Neutrophil (primary cell): ENCODE data around the gene PDGFD.

ENCODE experiments used
- H3K27ac ChIP-seq: fragments of 200-600 bp; sonication (generic); 2 replicates; pipeline ENCODE4 v1.5.1; 2016; ENCODE audit warnings: mild to moderate bottlenecking, moderate library complexity
- H3K27me3 ChIP-seq: fragments of 200-600 bp; sonication (generic); 2 replicates; pipeline ENCODE4 v1.6.0; 2016; ENCODE audit warnings: mild to moderate bottlenecking
- H3K36me3 ChIP-seq: fragments of 200-600 bp; sonication (generic); 2 replicates; pipeline ENCODE4 v1.5.1; 2017
- H3K4me1 ChIP-seq, 2 experiments: fragments of 200-600 bp in 1 of 2; sonication (generic) in 1 of 2; 1 replicate in 1 of 2; 2 replicates in 1 of 2; pipeline versions ENCODE4 v1.5.1 to v1.6.1; 2013 to 2016; ENCODE audit warnings: low read depth in 1 of 2, low read length in 1 of 2, mild to moderate bottlenecking in 1 of 2, moderate library complexity in 1 of 2; ENCODE audit not compliant: control insufficient read depth in 1 of 2, insufficient read depth in 1 of 2
- H3K4me3 ChIP-seq, 2 experiments: fragments of 200-600 bp in 1 of 2; sonication (generic) in 1 of 2; 1 replicate in 1 of 2; 2 replicates in 1 of 2; pipeline ENCODE4 v1.5.1; 2013 to 2016; ENCODE audit warnings: low read depth in 1 of 2, low read length in 1 of 2, mild to moderate bottlenecking in 1 of 2, moderate library complexity in 1 of 2
- H3K9me3 ChIP-seq: fragments of 200-600 bp; sonication (generic); 2 replicates; pipeline ENCODE4 v1.5.1; 2016
- CTCF ChIP-seq: fragments of 200-600 bp; sonication (generic); IDR thresholded peaks from 2 replicates; pipeline ENCODE4 v1.5.1; 2016; ENCODE audit warnings: antibody characterized with exemption

The PDGFD gene

GRCh38 chr11:104122011-104122635 is 41.8 kb downstream of the PDGFD start:
- no peaks in the 10 kb centered on the region for H3K27me3 ChIP-seq
- no peaks in the 10 kb centered on the region for H3K36me3 ChIP-seq
- no peak for TF ChIP-seq CTCF
- H3K4me3 ChIP-seq: no peak overlapping the region
- no peaks in the 10 kb centered on the region for H3K9me3 ChIP-seq
- no peak overlapping the region for H3K27ac ChIP-seq
- no peaks in the 10 kb centered on the region for H3K4me1 ChIP-seq

GRCh38 chr11:104120493-104121137 is 43.3 kb downstream of the PDGFD start:
- Histone ChIP-seq H3K4me1 (no peaks in the 10 kb centered on the region), H3K36me3 (no peaks in the 10 kb centered on the region)

GRCh38 chr11:104118105-104118744 is 45.7 kb downstream of the PDGFD start:
- no peaks in the 10 kb centered on the region for H3K4me1 ChIP-seq
- H3K27me3 ChIP-seq: no peaks in the 10 kb centered on the region
- no peaks in the 10 kb centered on the region for H3K9me3 ChIP-seq
- no peak overlapping the region for H3K4me3 ChIP-seq
- no peak overlapping the region for H3K27ac ChIP-seq
- no peak for TF ChIP-seq CTCF
- no peaks in the 10 kb centered on the region for H3K36me3 ChIP-seq

More at GRCh38 chr11:104120493-104121137, 43.3 kb downstream of the PDGFD start:
- no peaks in the 10 kb centered on the region for H3K9me3 ChIP-seq
- H3K4me3 ChIP-seq: no peak overlapping the region
- no peaks in the 10 kb centered on the region for H3K27me3 ChIP-seq
- H3K27ac ChIP-seq: no peak overlapping the region
- no peak for TF ChIP-seq CTCF

- Histone ChIP-seq H3K36me3 (no peaks in the 10 kb centered on the region), H3K4me3 (no peak overlapping the region), H3K9me3 (no peaks in the 10 kb centered on the region), H3K4me1 (no peaks in the 10 kb centered on the region), H3K27ac (no peak overlapping the region), H3K27me3 (no peaks in the 10 kb centered on the region)
- no peak for TF ChIP-seq CTCF
Measured at GRCh38 chr11:104113541-104113940, 50.4 kb downstream of the PDGFD start.

- Histone ChIP-seq H3K36me3 (no peaks in the 10 kb centered on the region), H3K4me1 (no peaks in the 10 kb centered on the region), H3K4me3 (no peak overlapping the region), H3K27me3 (no peaks in the 10 kb centered on the region), H3K9me3 (no peaks in the 10 kb centered on the region), H3K27ac (no peak overlapping the region)
- no peak for TF ChIP-seq CTCF
Measured at GRCh38 chr11:104106136-104106754, 57.7 kb downstream of the PDGFD start.
